NCI-H2171 (cell line): ENCODE results near the gene CNTN1.

Source experiments
- DNase-seq: peaks from one replicate; lab custom pipeline; 2025; lab: John Stamatoyannopoulos, UW

CNTN1 gene

DNA sequence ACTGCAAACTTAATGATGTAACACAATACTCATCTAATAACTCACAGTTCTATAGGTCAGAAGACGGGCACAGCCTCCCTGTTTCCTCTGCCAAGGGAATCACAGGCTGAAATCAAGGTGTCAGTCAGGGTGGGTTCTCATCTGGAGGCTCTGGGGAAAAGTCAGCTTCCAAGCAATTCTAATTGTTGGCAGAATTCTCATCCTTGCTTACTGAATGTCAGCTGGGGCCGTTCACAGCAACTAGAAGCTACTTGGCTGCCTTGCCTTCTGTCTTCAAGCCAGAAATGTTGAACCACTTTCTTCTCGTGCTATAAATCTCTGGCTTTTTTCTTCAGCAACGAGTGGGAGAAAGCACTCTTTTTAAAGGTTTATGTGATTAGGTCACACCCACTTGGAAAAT, 415.8 kb downstream of the CNTN1 start:
- DNase-seq: peak; percentile 28

GRCh38 chr12:41112903-41113302, 420.7 kb downstream of the CNTN1 start:
- no peak for DNase-seq

DNA sequence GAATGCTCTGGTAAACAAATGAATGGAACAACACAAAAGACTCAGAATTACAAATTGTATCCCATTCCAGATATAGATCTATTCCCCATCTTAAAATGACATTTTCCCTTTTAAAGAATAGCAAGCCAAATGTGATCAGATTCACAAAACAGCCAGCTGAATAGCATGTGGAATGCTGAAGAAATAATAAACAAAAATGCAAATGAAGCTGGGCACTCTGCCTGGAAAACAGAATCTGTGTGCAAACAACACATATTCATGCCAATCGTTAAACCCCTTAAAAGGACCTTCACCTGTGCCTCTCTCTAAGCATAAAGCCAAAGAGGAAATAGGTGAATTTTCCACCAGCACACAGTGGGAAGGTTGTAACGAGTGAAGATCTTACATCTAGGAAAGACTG, 428.0 kb downstream of the CNTN1 start:
- DNase-seq: no peak

DNA sequence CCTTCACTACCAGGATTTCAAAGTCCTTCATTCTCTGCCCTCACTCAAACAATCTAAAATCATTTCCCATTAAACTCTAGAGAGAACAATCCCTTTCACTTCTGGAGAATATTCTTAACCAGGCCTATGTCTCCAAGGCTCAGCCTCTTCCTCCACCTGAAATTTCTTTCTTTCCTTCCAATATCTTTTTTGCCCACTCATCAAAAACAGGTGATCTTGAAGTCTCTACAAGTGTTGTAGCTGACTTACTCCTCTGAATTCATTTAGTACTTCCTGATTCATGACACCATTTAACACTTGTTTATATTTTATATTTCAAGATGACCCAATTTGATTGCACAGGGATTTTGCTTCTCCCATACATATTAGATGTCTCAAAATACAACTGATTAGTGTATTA, 429.1 kb downstream of the CNTN1 start:
- DNase-seq: no peak
